ENCODE results near the gene NFE2L1. TPM values are rescaled to one million over a fixed set of nuclear protein-coding genes. Genes with fewer than 3 reads are reported as not detected.
A peak's percentile ranks its signal among the peaks of the same experiment; 100 is the strongest.

Gene NFE2L1
- total and polyA plus RNA-seq, 2 of the 8 experiments (the other 6 are each of a cell fraction or from before 2014, with no cell fraction given): 140 to 143 TPM

GRCh38 chr17:48053758-48054237 lies 5.6 kb downstream of the NFE2L1 start:
- Histone ChIP-seq H2AFZ (ENCODE audit: low read length) (no peak overlapping the region), H3K4me3 (ENCODE audit: extremely low read depth in 1 of 4, insufficient read depth in 2 of 4, low read depth in 3 of 4, low read length in 4 of 4) (peak overlapping the region; percentile 2 to 52 (median 17); a peak in 6 of 8 replicates), H3K79me2 (ENCODE audit: control insufficient read depth in 1 of 2, insufficient read depth in 2 of 2, low read length in 2 of 2) (peaks cover 13 to 88% of the 10 kb centered on the region in 2 experiments), H3K18ac (ENCODE audit: extremely low read depth, low read length) (peak overlapping the region; percentile 17; the same call in 1 of the 2 replicates), H3K4ac (replicated peaks; ENCODE audit: insufficient read length, low read depth, low read length) (peak overlapping the region; percentile 35), H3K14ac (ENCODE audit: insufficient read length) (no peak overlapping the region), H2BK120ac (replicated peaks; ENCODE audit: low read depth, low read length) (no peak overlapping the region), H4K5ac (ENCODE audit: insufficient read length, low read depth, low read length) (peak overlapping the region; percentile 25), H3K9me3 (ENCODE audit: insufficient read depth in 2 of 2, low read depth in 1 of 2, low read length in 1 of 2) (no peaks in the 10 kb centered on the region), H2BK12ac (ENCODE audit: low read depth, low read length) (no peak overlapping the region; the same call in 1 of the 2 replicates), H2BK20ac (ENCODE audit: low read length) (no peak overlapping the region), H3K4me1 (replicated peaks in 1 of 4; ENCODE audit: control insufficient read depth in 3 of 4, insufficient read depth in 4 of 4, low read length in 3 of 4) (peaks cover 16 to 61% (median 39%) of the 10 kb centered on the region in 4 experiments), H4K20me1 (replicated peaks in 1 of 2; ENCODE audit: control insufficient read depth in 1 of 2, insufficient read depth in 2 of 2, low read length in 2 of 2) (peaks cover 8 to 23% of the 10 kb centered on the region in 2 experiments), H3K9ac (replicated peaks in 1 of 4; ENCODE audit: extremely low read depth in 1 of 4, low read depth in 3 of 4, low read length in 3 of 4) (peak overlapping the region in 3 of 4 experiments; percentile 5 to 72 (median 22); a peak in 2 of 7 replicates), H2BK5ac (ENCODE audit: low read depth, low read length) (no peak overlapping the region; the same call in 1 of the 2 replicates), H3K27ac (ENCODE audit: low read depth, low read length) (peak overlapping the region; percentile 7; the same call in 1 of the 2 replicates), H3K36me3 (ENCODE audit: control insufficient read depth in 2 of 4, insufficient read depth in 4 of 4, low read length in 3 of 4) (peaks cover 16 to 51% (median 33%) of the 10 kb centered on the region in 4 experiments), H2BK15ac (ENCODE audit: low read length) (no peak overlapping the region), H3K23ac (ENCODE audit: insufficient read length) (no peak overlapping the region), H3K56ac (replicated peaks; ENCODE audit: insufficient read length, low read depth, low read length) (no peak overlapping the region), H3K23me2 (ENCODE audit: low read depth, low read length) (peaks cover 10% of the 10 kb centered on the region), H3K79me1 (ENCODE audit: low read depth, low read length) (peaks cover 7% of the 10 kb centered on the region; the same call in 1 of the 2 replicates), H3K4me2 (ENCODE audit: insufficient read depth in 1 of 2, low read depth in 2 of 2, low read length in 2 of 2) (peak overlapping the region; percentile 70 to 89), H4K91ac (replicated peaks; ENCODE audit: insufficient read length, low read length) (no peak overlapping the region), H2AK5ac (ENCODE audit: low read depth, low read length) (peak overlapping the region; percentile 44; the same call in 1 of the 2 replicates), H4K8ac (ENCODE audit: extremely low read depth, insufficient read depth, low read length) (0 out of 2 replicates have a peak overlapping the region, but pooled peaks have one; percentile 1), H3K27me3 (replicated peaks in 1 of 4; ENCODE audit: control insufficient read depth in 3 of 4, extremely low read depth in 1 of 4, insufficient read depth in 3 of 4, low read length in 3 of 4) (no peaks in the 10 kb centered on the region)
- 46% methylated on average over 6 of the region's 6 CpGs; no CpG with 5 or more reads in 1 of the 2 experiments for WGBS, 2 experiments (ENCODE audit: extremely low coverage in 1 of 2, insufficient coverage in 1 of 2, insufficient read length in 1 of 2, insufficient replicate concordance in 2 of 2, low coverage in 1 of 2, low lambda C conversion rate in 2 of 2, missing lambda C conversion rate in 1 of 2)
- ChIA-PET CTCF (ENCODE audit: partially characterized antibody) (interaction anchor here (0.7 to 14.5 kb wide), 10 partner anchors 11 to 105 kb away, joined by 3 to 203 read pairs (median 12); no protein-coding TSS in a partner anchor), POLR2A (ENCODE audit: partially characterized antibody) (interaction anchor here (1.1 to 41.8 kb wide), 11 partner anchors 12 to 83 kb away, joined by 3 to 1227 read pairs (median 27); partner anchors contain the start of genes CBX1, CDK5RAP3, COPZ2 and NFE2L1)
- DNase-seq (ENCODE audit: low read depth in 1 of 2, low spot score in 2 of 2): no peak
- no peak for FAIRE-seq
- peak in 1 of 2 experiments; percentile 3; a peak in 1 of 4 replicates for TF ChIP-seq SIN3A (conservative IDR thresholded peaks at IDR 0.05 in 1 of 2, IDR thresholded peaks at IDR 0.05 in 1 of 2; ENCODE audit: low read depth in 1 of 2, low read length in 2 of 2)
- TF ChIP-seq TAF7 (optimal IDR thresholded peaks at IDR 0.05; ENCODE audit: borderline replicate concordance, low read depth, low read length): no peak
- TF ChIP-seq BRCA1 (IDR thresholded peaks at IDR 0.05; ENCODE audit: low read depth, low read length): no peak
- TF ChIP-seq POLR2A (IDR thresholded peaks at IDR 0.05; ENCODE audit: control extremely low read depth in 1 of 2, low read depth in 2 of 2, low read length in 2 of 2): no peak
- no peak for TF ChIP-seq CREB1 (IDR thresholded peaks at IDR 0.05)
- no peak for TF ChIP-seq JUN (IDR thresholded peaks at IDR 0.05; ENCODE audit: low read depth, low read length)
- TF ChIP-seq SP4 (IDR thresholded peaks at IDR 0.05; ENCODE audit: low read length): 0 out of 2 replicates have a peak, but pooled peaks have one; percentile 23
- no peak for TF ChIP-seq TBP (IDR thresholded peaks at IDR 0.05; ENCODE audit: low read depth, low read length)
- no peak for TF ChIP-seq RAD21 (IDR thresholded peaks at IDR 0.05 in 1 of 2, conservative IDR thresholded peaks at IDR 0.05 in 1 of 2; ENCODE audit: low read depth in 2 of 2, low read length in 2 of 2)
- no peak for TF ChIP-seq FOSL1 (IDR thresholded peaks at IDR 0.05; ENCODE audit: insufficient read depth, low read depth, low read length)
- TF ChIP-seq ATF2 (IDR thresholded peaks at IDR 0.05; ENCODE audit: low read length): no peak

Measured in H1 (cell line).